Myocyte (in vitro differentiated cells): ENCODE measurements around the gene WDR86. TPM values are rescaled to one million over a fixed set of nuclear protein-coding genes. Genes with fewer than 3 reads are reported as not detected.

Experiments used
- DNase-seq: peaks from one replicate; pipeline ENCODE4 v3.0.0-alpha.2; 2012; ENCODE audit warnings: low read depth
- total RNA-seq: library from RNA; depleted of rRNA; stranded (reverse); fragments of >200 nt; gene quantifications from 2 replicates; pipeline ENCODE4 v1.2.3, GENCODE V29; 2014

Gene WDR86
- total RNA-seq, 1 donor from 2014 or later = not detected

- no peak for DNase-seq
These were observed 29.4 kb downstream of the WDR86 start for GRCh38 chr7:151380199-151381097.

- no peak for DNase-seq
These were observed 30.2 kb downstream of the WDR86 start for GRCh38 chr7:151379534-151380198.

GRCh38 chr7:151379193-151379520 is 30.7 kb downstream of the WDR86 start:
- no peak for DNase-seq

- DNase-seq = no peak
These were observed 31.2 kb downstream of the WDR86 start for GRCh38 chr7:151378496-151379192.

- no peak for DNase-seq
These were observed 31.8 kb downstream of the WDR86 start for GRCh38 chr7:151378011-151378410.

- DNase-seq = no peak
These were observed 32.4 kb downstream of the WDR86 start for GRCh38 chr7:151377406-151377805.

- no peak for DNase-seq
These were observed 33.5 kb downstream of the WDR86 start for GRCh38 chr7:151376218-151376902.

GRCh38 chr7:151375530-151376217 is 34.2 kb downstream of the WDR86 start:
- no peak for DNase-seq

GRCh38 chr7:151374726-151375125 is 35.1 kb downstream of the WDR86 start:
- no peak for DNase-seq

GRCh38 chr7:151374139-151374538 is 35.7 kb downstream of the WDR86 start:
- no peak for DNase-seq

GRCh38 chr7:151373599-151373998 is 36.2 kb downstream of the WDR86 start:
- no peak for DNase-seq

GRCh38 chr7:151372612-151373265 is 37.1 kb downstream of the WDR86 start:
- no peak for DNase-seq

GRCh38 chr7:151371266-151371665 is 38.6 kb downstream of the WDR86 start:
- no peak for DNase-seq

- DNase-seq = peak; percentile 85
These were observed 41.7 kb downstream of the WDR86 start for GRCh38 chr7:151368136-151368571.

- no peak for DNase-seq
These were observed 42.6 kb downstream of the WDR86 start for GRCh38 chr7:151367284-151367683.

- peak; percentile 67 for DNase-seq
These were observed 43.0 kb downstream of the WDR86 start for GRCh38 chr7:151366880-151367222.

- peak; percentile 26 for DNase-seq
These were observed 43.5 kb downstream of the WDR86 start for GRCh38 chr7:151366166-151366879.

GRCh38 chr7:151363182-151363581 is 46.7 kb downstream of the WDR86 start:
- DNase-seq = no peak

GRCh38 chr7:151361193-151361959 is 48.5 kb downstream of the WDR86 start:
- no peak for DNase-seq
